Left cardiac atrium (tissue), 4 donors: ENCODE data around the gene GPR141. TPM values are rescaled to one million over a fixed set of nuclear protein-coding genes. Genes with fewer than 3 reads are reported as not detected.
A peak's percentile ranks its signal among the peaks of the same experiment; 100 is the strongest.

Source experiments
- ATAC-seq, 2 donors: fragments of 200-7000 bp; cut with Tn5 transposase; one replicate each; pipeline ENCODE4 v1.9.1; 2020; ENCODE audit warnings: mild to moderate bottlenecking in 2 of 2, moderate library complexity in 2 of 2
- DNase-seq: peaks from one replicate; pipeline ENCODE4 v3.0.0-alpha.2; 2020
- intact Hi-C, 2 donors: fragments of 100-400 bp; cut with DNase I; formaldehyde crosslinking; loops; one replicate each; pipeline versions ENCODE4 v1.14.1 to v1.15.1; 2022 to 2023
- long read RNA-seq: library from polyadenylated mRNA; unstranded; transcript quantifications from one replicate; pipeline ENCODE4 v2.0.0, GENCODE V29; 2021
- total RNA-seq, 2 donors: library from RNA; stranded (reverse); fragmentation: NEBNext Ultra II Directional; extraction: Animal tissue kit (Norgen Biotek cat#: 25700); gene quantifications; one replicate each; pipeline ENCODE4 v1.2.1, GENCODE V29; 2021
- donor health status: DM: no; HTN: yes; CAD: no.
- donor health status: DM: no; HTN: yes; CAD: no; lungs with severe emphysema.
- donor health status: DM: yes; HTN: yes; CAD: no.
- donor health status: Dilated cardiomyopathy.

GPR141 gene, protein sequence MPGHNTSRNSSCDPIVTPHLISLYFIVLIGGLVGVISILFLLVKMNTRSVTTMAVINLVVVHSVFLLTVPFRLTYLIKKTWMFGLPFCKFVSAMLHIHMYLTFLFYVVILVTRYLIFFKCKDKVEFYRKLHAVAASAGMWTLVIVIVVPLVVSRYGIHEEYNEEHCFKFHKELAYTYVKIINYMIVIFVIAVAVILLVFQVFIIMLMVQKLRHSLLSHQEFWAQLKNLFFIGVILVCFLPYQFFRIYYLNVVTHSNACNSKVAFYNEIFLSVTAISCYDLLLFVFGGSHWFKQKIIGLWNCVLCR
- total RNA-seq = under 1 TPM in 1 of 2 donors, not detected in 1; 0.56 TPM
- long read RNA-seq = 0 reads

DNA sequence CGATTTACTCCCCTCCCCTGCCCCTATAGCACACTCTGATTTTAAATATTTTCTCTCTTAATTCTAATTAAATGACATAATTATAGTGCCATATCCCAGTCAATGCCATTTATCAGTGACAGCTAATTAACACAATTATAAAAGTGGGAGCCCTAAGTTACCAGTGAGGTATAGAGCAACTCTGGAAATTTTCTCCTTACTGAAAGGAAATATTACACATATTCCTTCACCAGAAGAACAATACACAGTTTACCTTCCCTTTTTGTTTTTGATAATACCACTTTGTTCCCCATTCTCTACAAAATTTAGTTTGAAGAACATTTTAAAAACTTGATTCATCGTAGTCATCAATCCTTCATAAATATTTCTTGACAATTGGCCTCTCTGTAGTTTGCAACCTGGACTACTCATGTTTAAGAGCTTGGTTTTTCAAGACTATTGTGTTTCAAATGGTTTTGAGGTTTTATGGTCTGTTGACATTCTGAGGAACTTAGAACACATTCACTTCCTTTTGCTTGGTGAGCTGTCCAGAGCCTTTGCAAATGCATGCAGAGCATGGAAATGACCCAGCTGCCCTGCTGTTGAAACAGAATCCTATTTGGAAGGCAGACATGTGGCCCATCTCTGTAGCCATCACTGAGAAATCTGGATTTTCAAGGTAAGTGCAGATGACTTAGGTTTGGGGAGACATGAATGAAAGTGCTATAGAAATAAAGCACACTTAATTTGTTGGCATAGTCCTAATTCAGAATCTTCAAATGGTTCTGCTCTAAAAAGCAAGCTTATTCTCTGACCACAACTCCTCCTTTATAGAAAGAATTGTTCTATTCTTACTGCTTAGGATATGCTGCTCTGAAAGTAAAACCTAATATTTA is at the start of gene GPR141:
TSS of gene GPR141 (plus strand) at position 521 of the 875 bp plus-strand sequence. CDS start 56,628 bp downstream, outside the sequence.
- intact Hi-C loops = no loop called here
- ATAC-seq (peak in 1 of 2 donors; percentile 24), DNase-seq (no peak)

DNA sequence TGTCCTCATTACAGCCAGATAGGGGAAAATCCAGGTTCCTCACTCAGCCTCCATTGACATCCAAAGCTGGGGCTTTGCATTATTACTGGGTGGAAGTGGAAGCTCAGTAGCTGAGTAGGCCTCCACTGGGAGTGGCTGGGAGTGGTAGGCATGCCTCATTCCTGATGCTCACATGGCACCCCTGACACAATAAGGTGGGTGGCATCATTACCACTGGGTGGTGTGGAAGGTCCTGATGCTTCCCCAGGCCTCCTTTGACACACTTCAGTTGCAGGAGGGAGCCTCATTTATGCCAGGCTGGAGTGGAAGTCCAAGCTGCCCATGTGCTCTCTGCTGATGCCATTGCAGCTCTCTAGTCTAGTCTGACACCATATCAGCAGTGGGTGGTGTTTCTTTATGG is 48.2 kb upstream of the GPR141 start:
- DNase-seq (no peak), ATAC-seq (no peak)
- intact Hi-C loops = no loop called here

DNA sequence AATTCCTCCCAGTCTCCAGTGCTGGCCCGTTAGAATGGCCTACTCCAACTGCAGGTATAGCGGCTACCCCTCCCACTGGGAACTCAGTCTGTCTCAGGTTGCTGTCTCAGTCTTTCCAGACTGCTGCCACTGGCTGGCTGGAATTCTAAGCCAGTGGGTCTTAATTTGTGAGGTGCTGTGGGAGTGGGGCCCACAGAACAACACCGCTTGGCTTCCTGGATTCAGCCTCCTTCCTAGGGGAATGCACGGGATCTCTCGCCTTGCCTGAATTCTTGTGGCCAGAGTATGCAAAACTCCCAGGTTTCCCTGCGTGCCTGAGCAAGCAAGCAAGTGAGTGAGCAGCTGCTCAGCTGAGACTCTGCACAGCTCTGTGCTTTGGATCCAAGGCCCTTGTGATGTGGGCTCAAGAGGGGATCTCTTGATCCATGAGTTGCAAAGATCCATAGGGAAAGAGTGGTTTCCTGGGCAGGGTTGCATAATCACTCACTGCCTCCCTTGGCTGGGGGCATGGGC is 41.5 kb upstream of the GPR141 start:
- no peak for ATAC-seq
- DNase-seq = no peak
- intact Hi-C loops = no loop called here

DNA sequence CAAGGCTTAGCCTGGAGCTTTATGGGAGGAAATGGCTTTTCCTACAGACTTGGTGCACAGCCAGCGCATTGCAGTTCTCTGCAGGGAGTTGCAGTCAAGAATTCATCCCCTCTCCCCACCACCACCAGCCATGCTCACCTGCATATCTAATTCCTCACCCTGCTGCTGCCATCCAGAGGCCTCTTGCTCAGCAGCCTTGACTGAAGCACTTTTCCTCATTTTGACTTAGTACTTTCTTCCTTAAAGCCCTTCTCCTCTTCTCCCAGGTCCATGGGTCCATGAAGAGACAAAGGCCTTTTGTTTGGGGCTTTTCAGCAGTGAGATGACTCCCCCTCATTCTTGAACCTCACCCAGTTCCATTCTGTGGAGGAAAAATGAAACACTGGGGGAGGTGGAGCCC is 39.7 kb upstream of the GPR141 start:
- intact Hi-C loops = no loop called here
- ATAC-seq (no peak), DNase-seq (no peak)

DNA sequence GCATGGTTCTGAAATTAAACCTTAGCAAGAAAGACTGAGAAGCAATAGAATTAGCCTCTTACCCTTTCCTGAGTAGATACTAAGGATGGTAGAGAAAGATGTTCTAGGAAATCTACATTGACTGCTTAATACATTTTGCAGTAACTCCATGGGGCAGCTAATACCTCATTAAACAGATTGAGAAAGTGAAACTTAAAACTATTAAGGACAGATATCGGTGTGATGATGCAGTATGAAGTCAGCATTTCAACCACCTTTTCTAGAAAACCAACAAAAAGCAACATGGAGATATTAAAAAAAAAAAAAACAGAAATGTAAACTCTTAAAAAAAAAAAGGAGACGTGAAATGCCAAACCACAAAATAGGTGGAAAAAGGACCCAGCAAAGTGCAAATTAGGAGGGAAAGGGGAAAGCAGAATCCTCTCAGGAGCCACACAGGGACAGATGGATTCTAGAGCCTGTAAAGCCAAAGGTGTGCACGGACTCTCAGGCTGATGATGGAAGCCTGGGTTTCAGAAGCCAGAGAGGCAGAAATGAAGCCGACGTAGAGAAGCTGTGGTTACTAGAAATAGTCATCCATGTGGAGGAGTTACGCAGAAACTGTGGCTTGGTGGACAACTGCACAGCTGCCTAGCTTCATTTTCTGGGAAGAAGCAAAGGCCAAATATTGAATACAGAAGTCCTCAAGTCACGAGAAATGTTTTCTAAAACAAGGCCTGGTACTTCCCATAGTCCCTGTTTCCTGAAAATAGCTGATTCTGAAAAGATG is 38.1 kb upstream of the GPR141 start:
- intact Hi-C loops = no loop called here
- no peak for DNase-seq
- ATAC-seq = no peak

DNA sequence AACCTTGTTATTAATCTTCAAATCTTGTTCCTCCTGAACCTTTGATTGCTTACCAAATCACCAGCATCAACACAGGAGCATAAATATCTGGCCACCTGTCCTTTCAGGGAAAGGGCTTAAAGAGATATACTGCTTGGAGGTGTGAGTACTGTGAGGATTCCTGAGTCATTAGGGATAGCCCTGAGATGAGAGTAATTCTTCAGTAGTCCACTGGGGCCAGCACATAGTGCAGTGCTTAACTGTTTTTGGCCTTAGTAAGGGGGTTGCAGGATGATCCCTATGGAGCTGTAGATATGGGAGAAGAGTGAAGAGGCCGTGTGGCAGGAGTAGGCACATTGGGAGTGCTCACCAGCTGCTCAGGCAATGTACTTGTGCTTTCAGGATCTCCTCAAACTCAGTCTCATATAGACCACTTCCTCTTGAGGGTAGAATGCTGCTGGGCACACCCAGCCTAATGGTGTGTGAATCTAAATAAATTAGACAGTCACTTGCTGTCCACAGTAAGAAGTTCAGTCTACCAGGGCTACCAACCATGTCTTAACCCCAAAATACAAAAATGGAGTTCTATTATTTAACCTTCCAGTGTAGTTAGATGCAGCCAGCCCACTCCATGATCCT is 26.5 kb upstream of the GPR141 start:
- intact Hi-C loops = no loop called here
- ATAC-seq = no peak
- no peak for DNase-seq

DNA sequence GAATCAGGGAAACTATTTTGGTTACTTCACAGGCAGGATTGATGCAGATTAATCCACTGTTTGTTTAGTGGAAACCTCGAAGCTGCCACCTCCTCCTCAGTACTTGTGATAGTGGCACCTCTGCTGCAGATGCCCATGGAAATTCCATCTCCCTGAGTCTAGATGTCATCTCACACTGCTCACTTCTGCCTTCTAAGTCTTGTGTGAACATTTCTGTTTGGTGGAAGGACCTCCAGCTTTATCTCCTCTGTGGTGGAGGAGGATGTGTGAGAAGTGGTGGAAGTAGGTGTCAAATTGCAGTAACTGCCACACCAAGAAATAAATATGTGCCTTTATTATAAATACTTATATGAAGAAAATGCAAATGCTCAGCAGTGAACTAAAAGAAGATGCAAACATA is 25.8 kb upstream of the GPR141 start:
- no peak for ATAC-seq
- DNase-seq = no peak
- intact Hi-C loops = no loop called here

DNA sequence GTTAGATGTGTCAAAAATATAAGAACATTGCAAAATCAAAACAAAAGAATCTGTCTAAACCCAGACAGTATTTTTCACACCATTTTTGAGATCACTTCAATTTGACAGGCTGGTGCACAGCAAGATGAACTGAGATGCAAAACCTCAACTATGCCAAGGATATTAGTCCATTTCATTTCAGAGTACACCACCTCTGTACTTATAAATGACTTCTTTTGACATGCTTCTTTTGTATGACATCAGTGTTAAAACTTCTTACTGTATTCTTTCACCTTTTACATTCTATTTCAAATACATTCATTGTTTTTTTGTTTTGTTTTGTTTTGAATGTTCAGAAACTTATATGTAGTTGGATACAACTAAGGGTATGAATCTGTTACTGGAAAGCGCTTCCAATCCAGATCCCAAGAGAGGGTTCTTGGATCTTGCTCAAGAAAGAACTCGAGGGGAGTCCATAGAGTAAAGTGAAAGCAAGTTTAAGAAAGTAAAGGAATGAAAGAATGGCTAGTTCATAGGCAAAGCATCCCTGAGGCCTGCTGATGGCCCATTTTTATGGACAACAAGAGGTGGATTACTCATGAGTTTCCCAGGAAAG is 23.5 kb upstream of the GPR141 start:
- ATAC-seq (no peak), DNase-seq (no peak)
- intact Hi-C loops = no loop called here

DNA sequence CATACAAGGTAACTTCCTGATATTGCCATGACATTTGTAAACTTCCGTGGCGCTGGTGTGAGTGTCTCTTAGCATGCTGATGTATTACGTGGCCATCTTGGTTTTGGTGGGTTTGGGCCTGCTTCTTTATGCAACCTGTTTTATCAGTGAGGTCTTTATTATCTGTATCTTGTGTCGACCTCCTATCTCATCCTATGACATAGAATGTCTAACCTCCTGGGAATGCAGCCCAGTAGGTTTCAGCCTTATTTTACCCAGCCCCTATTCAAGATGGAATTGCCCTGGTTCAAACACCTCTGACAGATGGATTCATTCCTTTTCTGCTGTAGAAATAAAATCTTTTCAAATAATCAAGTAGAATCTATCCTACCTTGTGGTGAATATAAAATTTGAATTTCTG is 23.0 kb upstream of the GPR141 start:
- intact Hi-C loops = no loop called here
- ATAC-seq (no peak), DNase-seq (no peak)

DNA sequence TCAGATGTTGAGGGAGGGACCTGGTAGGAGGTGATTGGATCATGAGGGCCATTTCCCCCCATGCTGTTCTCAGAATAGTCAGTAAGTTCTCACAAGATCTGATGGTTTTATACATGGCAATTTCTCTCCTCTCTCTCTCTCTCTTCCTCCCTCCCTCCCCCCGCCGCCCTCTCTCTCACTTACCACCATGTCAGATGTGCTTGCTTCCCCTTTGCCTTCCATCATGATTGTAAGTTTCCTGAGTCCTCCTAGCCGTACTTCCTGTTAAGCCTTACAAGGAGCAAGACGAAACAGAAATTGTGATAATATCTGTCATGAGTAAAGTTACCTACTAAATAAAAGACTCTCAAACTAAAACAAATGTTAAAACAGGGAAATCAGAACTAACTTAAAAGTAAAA is 19.9 kb upstream of the GPR141 start:
- DNase-seq (no peak), ATAC-seq (peak in 1 of 2 donors; percentile 38)
- intact Hi-C loops = no loop called here

DNA sequence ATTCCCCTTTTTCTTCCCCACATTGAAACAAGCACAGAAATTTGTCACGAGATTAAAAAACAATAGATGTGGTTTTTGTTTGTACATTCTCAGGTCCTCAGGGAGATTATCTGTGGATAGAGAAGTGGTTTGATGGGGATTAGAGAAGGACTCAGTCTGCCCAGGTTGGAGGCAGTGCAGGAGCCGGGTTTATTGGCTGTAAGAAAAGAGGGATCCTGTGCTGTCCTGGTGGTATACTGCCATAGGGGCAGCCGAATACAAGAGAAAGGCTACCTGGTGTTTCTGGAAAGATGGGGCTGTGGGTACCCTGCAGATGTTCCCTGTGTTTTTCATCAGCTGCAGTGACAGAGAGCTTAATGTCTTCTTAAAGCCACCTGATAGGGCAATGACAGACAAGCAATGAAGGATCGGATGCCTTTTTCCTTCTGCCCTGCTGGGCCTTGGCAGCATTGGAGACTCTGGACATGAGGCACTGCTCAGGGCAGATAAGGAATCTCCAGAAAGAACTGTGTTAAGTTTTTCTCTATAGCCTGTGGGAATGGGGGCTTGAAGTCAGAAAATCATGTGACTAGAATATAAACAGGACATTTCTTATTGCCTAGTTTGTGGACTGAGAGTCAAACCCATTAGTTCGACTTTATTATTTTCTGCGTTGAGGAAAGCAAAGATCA is 18.1 kb upstream of the GPR141 start:
- ATAC-seq (no peak), DNase-seq (no peak)
- intact Hi-C loops = no loop called here

DNA sequence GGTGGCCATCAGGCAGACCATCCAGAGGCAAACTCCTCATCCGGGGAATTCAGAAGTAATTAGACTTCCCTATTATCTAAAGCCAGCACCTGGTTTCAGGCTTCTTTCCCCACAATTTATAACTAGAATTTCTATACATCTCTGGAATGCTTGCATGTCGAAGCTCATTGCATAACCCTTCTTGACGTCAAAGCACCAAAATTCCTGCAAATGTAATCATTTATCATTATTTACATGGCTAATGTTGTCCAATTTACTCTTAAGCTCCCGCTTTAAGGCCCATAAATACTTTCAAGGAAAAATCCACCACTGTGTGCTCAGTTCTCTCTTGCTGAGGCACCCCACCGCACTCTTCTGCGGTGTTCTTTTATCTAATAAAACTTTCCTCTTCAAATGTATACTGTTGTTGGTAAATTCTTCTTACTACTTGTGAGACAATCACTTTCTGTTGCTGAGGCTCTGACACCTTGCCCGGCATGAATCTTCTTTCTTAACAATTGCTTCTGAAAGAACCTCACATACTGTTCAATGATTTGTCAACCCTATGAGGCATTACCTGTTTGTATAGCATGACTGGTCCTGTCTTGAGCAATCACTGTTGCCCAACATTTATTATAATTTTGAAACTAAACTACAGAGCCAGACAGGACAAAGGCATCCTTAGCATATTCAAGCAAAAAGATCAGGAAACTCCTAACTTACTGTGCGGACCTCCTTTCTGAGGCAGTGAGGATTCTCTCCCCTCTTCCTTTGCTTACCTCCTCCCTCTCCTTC is 17.4 kb upstream of the GPR141 start:
- ATAC-seq (peak in 1 of 2 donors; percentile 39), DNase-seq (no peak)
- intact Hi-C loops = no loop called here

DNA sequence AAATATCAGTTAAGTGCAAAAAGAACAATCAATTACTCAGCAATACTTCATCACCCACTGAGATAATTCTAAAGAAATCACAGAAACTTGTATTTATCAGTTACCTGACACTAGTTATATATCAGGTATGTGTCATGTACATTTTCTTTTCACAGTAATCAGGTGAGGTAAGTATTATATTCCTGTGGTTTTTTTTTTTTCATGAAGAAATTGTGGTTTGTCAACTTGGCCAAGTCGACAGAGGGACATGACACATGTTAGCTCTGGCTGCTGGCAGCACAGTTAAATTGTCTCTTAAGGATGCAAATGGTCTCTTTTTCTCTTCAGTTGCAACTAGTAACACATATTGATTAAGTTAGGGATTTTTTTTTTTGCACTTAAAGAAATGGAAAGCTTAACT is 13.7 kb upstream of the GPR141 start:
- intact Hi-C loops = no loop called here
- DNase-seq = no peak
- no peak for ATAC-seq

DNA sequence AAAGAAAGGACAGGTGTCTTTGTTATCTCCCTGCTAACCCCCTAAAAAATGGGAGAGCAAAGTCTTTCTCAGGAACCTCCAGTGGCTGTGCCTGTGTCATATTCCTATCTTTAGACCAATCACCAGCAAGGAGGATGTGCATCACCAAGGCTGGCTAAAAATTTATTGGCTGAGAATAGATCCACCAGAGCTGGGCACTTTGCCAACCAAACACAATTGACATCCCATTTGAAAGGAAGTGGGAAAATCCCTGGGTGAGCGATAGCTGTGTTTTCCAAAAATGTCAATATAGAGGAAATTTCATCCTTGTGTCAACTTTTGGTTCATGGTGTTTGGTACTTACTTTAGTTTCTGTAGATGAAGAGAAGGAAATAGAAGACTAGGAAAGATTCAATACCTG is 13.1 kb upstream of the GPR141 start:
- intact Hi-C loops = no loop called here
- DNase-seq (no peak), ATAC-seq (no peak)

DNA sequence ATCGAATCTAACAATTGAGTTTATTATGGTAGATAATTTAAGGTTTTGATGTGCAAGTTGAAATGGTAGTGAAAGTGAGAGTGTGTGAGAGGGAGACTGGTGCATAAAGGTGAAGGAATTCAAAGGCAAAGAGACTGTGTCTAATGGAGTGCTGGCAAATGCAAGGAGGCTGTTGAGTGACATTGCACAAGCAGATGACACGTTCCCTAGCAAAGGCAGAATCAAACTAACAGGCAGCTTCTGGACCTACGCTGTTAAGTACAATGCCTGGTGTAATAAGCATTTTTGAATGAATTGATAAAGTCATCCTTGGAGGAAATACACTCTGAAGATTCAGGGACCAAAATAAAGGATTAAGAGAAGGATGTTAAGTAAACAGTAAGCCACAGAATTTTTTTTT is 11.7 kb upstream of the GPR141 start:
- DNase-seq = no peak
- ATAC-seq = no peak
- intact Hi-C loops = no loop called here

DNA sequence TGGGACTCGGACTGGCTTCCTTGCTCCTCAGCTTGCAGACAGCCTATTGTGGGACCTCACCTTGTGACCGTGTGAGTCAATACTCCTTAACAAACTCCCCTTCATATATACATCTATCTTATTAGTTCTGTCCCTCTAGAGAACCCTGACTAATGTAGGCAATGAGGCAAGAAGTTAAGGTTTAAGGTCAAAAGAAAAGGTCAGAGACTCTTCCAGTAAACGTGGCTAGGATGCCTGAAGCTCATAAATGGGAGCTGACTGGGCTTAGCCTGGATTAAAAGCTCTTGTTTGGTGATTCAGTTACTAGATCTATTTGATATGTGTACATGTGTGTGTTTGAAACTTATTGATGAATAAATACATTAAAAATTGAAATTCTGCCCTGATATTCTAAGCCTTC is 10.6 kb upstream of the GPR141 start:
- ATAC-seq (no peak), DNase-seq (no peak)
- intact Hi-C loops = no loop called here

DNA sequence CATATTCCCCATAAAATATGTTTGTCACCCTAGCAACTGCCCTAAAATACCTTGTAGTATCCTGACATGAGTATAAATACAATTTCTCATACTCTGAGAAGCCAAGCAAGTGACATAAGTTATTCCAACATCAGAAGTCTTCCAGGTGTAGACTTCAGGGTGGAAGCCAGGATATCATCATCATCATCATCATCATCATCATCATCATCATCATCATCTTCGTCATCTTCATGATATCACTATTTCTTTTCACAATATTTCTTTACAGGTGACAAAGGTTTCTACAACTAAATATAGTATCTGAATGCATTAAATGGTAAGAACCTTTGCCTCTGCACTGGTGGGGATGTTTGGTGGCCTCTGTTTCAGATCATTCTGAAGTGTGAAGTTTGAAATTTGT is 10.0 kb upstream of the GPR141 start:
- DNase-seq = no peak
- ATAC-seq = no peak
- intact Hi-C loops = no loop called here

DNA sequence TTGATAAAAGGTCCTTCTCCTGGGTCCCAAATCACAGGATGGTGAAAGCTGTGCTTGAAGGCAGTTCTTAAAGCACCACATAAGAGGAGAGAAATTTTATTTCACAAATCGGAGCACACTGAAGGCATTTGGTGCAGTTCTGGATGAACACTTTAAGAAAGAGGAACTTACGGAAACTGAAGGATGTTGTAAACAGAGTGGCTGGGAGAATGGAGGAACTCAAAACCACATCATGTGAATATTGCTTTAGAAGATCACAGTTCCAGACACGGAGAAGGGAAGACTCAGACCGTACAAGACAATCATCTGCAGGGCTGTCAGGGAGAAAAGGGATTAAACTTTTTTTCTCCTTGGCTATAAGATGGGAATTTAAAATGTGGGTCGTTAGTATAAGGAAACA is 9.0 kb upstream of the GPR141 start:
- DNase-seq (no peak), ATAC-seq (peak in 1 of 2 donors; percentile 63)
- intact Hi-C loops = no loop called here
